ENCODE results near the gene FN1.

FN1 gene

GRCh38 chr2:215435870-215436704 is at the start of gene FN1:
Gene FN1, minus strand, starts transcription at chr2:215436068. Its CDS starts 266 bp downstream, at chr2:215435802.
- peak; percentile 9 for DNase-seq (ENCODE audit: low read depth)

DNA sequence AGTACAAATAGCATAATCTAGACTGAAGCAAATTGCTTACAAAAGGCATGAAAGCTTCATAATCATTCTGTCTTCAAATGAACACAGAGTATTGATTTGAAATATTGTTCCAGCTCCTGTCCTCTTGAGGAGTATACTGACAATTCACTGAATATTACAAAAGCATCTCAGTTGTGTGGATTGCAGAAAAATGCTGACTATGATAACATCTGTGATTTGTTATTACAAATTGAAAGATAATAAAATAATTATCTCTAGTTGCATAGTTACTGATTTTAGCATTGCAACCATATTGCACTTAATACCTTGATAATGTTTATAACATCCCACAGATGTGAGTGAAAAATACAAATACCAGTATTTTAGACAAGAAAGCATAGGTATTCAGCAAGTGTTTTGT is 49.2 kb upstream of the FN1 start:
- DNase-seq (ENCODE audit: low read depth), result no peak

DNA sequence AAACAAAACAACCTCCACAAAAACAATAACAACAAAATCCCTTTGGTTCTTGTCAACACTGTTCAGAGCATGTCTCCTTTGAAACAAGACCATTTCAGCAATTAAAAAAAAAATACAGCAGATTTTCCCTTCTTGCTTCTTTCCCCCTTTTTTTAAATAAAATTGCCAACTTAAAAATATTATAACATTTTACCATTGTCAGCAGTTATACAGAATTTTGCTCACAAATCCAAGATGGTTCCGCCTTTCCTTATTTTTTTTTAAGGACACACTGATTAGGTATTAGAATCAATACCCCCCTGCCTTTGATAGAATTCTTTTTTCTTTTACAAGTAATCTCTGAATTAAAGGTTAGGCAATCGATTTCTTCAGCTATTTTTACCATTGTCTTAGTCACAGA is 48.7 kb upstream of the FN1 start:
- DNase-seq (ENCODE audit: low read depth), result no peak

DNA sequence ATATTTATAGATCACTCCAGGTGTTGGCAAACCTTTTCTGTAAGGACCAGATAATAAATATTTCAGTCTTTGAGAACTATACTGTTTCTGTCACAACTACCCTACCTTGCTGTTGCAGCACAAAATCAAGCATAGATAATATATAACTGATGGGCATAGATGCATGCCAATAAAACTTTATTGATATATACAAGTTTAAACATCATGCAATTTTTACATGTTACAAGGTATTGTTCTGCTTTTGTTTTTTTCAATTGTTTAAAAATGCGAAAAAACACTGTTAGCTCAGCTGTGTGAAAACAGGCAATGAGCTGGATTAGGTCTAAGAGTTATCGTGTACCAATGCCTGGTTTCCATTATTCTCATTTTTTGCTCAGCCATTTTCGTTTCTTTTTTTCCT is 47.6 kb upstream of the FN1 start:
- DNase-seq (ENCODE audit: low read depth), result no peak

DNA sequence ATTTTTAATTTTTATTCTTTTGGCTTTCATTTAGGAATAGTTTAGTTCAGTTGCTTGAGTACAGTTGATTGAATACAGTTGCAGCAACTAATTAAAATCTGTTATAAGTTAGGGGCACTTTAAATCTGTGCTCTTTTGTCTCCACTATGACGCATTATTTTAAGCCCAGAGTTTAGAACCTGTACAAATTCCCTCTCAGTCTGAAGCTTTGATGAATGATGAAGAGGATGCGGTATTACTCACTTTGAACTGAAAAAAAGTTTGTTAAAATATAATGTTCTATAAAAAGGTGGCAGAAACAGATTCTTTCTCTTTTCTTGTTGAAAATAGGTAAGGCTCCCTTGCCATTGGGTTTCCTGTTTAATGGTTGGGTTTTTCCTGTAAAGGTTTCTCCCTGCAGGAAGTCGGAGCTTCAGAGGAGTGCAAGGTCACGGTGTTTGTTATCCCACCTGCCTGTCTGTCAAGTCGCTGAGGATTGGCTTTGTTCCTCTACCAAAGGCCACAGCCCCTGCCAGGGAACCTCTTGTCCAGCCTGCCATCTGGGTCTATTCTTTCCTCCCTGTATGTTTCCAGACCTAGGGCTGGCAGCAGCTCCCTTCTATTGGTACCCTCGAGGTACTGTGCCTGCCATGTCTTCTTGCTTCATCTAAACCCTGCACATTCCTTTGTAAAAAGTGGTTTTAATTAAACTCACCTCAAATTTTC is 43.8 kb upstream of the FN1 start:
- DNase-seq (ENCODE audit: low read depth), result no peak

- DNase-seq (ENCODE audit: low read depth), result no peak
Observed at GRCh38 chr2:215479121-215479520, 43.3 kb upstream of the FN1 start.

- no peak for DNase-seq (ENCODE audit: low read depth)
Observed at GRCh38 chr2:215476424-215476823, 40.6 kb upstream of the FN1 start.

DNA sequence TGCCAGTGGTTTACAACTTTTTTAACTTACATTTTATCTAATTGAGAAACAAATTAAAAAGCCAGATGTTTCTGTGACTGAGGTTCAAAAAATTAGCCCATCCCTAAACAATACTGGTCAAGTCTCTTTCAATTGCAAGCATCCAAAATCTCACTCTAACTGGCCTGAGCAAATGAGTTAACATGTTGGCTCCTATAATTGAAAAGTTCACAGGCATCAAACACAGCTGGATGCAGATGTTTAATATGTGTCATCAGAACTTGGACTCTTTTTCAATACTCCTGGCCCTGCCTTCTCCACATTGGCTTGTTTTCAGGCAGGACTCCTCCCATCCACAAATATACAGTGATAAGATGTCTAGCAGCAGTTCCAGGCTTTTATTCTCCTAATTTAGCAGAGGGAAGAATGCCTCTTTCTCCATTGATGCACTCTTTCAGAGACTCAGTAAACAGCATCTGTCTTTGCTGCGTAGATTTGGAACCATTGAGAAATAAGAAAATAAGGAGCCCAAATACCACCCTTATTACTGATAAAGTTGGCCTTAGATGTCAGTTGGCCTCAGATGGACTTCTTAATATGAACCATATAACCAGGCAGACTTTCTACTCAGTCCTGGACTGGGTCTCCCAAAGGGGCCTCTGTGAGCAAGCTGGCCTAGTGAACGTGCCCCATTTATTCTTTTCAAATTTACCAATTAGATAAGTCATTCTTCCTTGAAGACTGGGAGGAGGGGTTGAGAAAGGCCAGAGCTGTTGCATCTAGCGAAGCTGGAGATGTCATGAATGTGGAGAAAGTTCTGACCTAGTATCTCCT is 30.4 kb upstream of the FN1 start:
- DNase-seq (ENCODE audit: low read depth), result no peak

GRCh38 chr2:215465256-215465655 is 29.4 kb upstream of the FN1 start:
- DNase-seq (ENCODE audit: low read depth), result no peak

DNA sequence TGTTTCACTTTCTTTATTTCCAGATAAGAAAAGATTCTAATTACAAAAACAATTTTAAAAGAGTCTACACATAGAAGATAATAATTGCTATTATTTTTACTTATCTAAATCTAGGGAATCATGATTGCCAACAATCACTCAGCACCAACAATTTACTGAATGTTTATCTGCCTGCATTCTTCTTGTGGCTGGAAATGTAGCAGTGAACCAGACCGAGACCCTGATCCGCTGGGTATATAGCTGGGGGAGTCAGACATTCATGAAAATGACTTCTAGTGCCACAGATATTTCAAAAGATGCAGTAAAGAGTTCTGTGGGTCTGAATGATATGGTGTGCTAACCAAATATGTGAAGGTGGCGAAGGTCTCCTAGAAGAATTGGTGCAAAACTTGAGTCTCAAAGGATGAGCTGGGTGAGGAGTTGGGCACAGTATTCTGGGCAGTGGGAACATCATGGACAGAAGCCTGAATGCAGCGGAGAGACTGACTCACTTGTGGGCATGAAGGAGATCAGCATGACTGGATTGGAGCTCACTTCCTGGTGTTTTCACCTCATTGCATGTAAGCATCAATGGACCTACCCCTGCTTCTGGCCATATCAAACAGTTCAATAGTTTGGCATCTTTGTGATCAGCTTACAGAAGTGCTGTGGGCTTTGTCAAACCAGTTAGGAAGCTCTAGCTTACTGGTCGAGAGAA is 26.1 kb upstream of the FN1 start:
- no peak for DNase-seq (ENCODE audit: low read depth)

- DNase-seq (ENCODE audit: low read depth), result no peak
Observed at GRCh38 chr2:215460682-215461382, 25.0 kb upstream of the FN1 start.

GRCh38 chr2:215455958-215456357 is 20.1 kb upstream of the FN1 start:
- DNase-seq (ENCODE audit: low read depth), result no peak

DNA sequence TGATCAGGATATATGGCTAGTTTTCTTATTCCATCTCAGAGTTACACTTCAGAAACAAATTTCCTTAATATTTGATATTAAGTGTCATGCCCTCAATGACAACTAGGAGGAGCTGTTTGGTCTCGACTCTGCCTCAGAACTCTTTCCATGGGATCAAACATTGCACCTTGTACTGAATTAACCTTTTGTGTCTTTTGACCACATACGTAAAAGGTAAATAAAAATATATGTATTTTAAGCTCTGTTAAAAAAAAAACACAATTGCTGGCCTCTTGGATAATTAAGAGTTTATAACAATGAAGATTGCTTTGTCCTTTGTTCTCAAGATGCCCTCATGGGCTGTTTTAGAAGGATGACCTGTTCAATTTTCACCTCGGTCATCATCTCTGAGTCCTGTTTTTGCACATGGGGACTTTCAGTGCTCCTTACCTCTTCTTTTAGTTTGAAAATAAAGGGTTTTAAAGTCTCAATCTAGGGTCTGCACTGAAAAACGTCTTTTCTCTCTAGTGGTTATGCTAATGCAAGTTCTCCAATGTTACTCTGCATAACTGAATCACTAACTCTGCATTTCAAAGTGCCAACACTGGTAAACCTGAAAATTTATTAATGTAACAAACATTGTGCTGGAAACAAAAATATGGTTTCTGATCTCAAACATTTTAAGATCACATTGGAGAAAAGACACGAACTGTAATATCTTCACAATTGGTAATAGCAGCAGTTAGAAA is 18.8 kb upstream of the FN1 start:
- DNase-seq (ENCODE audit: low read depth), result no peak

- no peak for DNase-seq (ENCODE audit: low read depth)
Observed at GRCh38 chr2:215452725-215453124, 16.9 kb upstream of the FN1 start.

- DNase-seq (ENCODE audit: low read depth), result no peak
Observed at GRCh38 chr2:215451012-215451756, 15.3 kb upstream of the FN1 start.

- no peak for DNase-seq (ENCODE audit: low read depth)
Observed at GRCh38 chr2:215450188-215451011, 14.5 kb upstream of the FN1 start.

GRCh38 chr2:215447673-215448081 is 11.8 kb upstream of the FN1 start:
- no peak for DNase-seq (ENCODE audit: low read depth)

DNA sequence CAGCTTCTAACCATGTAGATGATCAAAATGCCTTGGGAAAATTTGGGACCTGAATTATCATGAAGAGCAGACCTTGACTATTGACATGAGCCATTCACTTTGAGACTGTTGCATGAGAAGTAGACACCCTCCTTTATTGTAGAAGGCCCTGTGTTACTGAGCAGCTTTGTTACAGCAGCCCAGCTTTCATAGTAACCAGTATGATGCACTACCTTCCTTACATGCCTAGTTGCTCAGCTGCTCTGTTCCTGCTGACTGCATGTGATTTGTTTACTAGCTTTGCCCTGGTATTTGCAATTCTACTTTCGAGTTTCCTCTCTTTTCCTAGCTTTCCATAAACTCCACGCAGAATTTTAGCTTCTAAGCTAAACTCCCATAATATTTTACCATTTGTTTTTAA is 11.2 kb upstream of the FN1 start:
- DNase-seq (ENCODE audit: low read depth), result no peak

DNA sequence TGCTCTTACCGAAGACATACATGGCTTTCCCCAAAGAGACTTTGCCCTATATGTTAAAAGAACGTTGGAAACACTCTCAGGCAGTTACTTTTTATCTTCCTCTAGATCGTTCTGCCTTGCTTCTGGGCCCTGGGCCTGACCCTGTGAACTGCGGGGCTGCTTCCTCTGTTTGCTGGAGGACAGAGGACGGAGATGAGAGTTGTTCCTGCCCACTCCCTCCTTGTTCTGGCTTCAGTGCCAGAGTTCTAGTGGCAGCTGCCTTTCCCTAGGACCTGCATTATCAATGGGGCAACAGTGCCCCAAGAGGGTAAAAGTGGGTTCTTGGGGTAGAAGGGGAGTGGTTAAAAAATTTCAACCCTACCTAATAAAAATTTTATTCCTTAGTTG is 6.5 kb upstream of the FN1 start:
- DNase-seq (ENCODE audit: low read depth), result no peak

Data from CMK (cell line).